Neural cell (in vitro differentiated cells): ENCODE measurements around the gene ACOXL. TPM values are rescaled to one million over a fixed set of nuclear protein-coding genes. Genes with fewer than 3 reads are reported as not detected.

Source experiments
- H2AFZ ChIP-seq: fragments of 200-600, 300-800 bp; sonication (generic), shearing (Covaris generic); 2 replicates; pipeline ENCODE4 v1.6.0; 2014; ENCODE audit warnings: low read depth, mild to moderate bottlenecking, antibody characterized with exemption, low read length, moderate library complexity
- H3F3A ChIP-seq: fragments of 200-600 bp; shearing (Covaris generic); 2 replicates; pipeline ENCODE4 v1.6.1; 2016; ENCODE audit warnings: mild to moderate bottlenecking, moderate library complexity, mixed read lengths, antibody characterized with exemption, low read length; ENCODE audit not compliant: insufficient read depth, poor library complexity, severe bottlenecking
- H3K27ac ChIP-seq: fragments of 200-600, 300-800 bp; sonication (generic), shearing (Covaris generic); 2 replicates; pipeline ENCODE4 v1.5.1; 2014; ENCODE audit warnings: mild to moderate bottlenecking, low read length, moderate library complexity
- H3K27me3 ChIP-seq: fragments of 300-800, 200-600 bp; sonication (generic), shearing (Covaris generic); 2 replicates; pipeline ENCODE4 v1.6.0; 2014; ENCODE audit warnings: mild to moderate bottlenecking, low read depth, low read length, moderate library complexity; ENCODE audit not compliant: insufficient read depth
- H3K36me3 ChIP-seq: fragments of 300-800, 200-600 bp; sonication (generic), shearing (Covaris generic); 2 replicates; pipeline ENCODE4 v1.5.1; 2014; ENCODE audit warnings: mild to moderate bottlenecking, antibody characterized with exemption, low read length, moderate library complexity; ENCODE audit not compliant: insufficient read depth
- H3K4me2 ChIP-seq: fragments of 300-800, 200-600 bp; sonication (generic), shearing (Covaris generic); 2 replicates; pipeline ENCODE4 v1.6.0; 2014; ENCODE audit warnings: mild to moderate bottlenecking, low read length
- H3K4me3 ChIP-seq: fragments of 300-800, 200-600 bp; sonication (generic), shearing (Covaris generic); 2 replicates; pipeline ENCODE4 v1.5.1; 2014; ENCODE audit warnings: mild to moderate bottlenecking, low read length, moderate library complexity
- H3K79me2 ChIP-seq: fragments of 200-600 bp; shearing (Covaris generic); replicated peaks from 2 replicates; pipeline ENCODE4 v1.6.0; 2014; ENCODE audit warnings: mild to moderate bottlenecking, low read length, moderate library complexity; ENCODE audit not compliant: insufficient read depth
- H3K9ac ChIP-seq: fragments of 300-800, 200-600 bp; sonication (generic), shearing (Covaris generic); 2 replicates; pipeline ENCODE4 v1.6.1; 2016; ENCODE audit warnings: mild to moderate bottlenecking, low read length, mixed read lengths
- H3K9me2 ChIP-seq: fragments of 200-600 bp; shearing (Covaris generic); 2 replicates; pipeline ENCODE4 v1.6.1; 2016; ENCODE audit warnings: mild to moderate bottlenecking, low read length, mixed read lengths; ENCODE audit not compliant: insufficient read depth
- H3K9me3 ChIP-seq: fragments of 200-600, 300-800 bp; sonication (generic), shearing (Covaris generic); 2 replicates; pipeline ENCODE4 v1.6.1; 2016; ENCODE audit warnings: mild to moderate bottlenecking, mixed run types, low read length, moderate library complexity, mixed read lengths
- H4K20me1 ChIP-seq: fragments of 200-600 bp; shearing (Covaris generic); 2 replicates; pipeline ENCODE4 v1.6.1; 2016; ENCODE audit warnings: mild to moderate bottlenecking, mixed run types; ENCODE audit not compliant: insufficient read depth
- EP300 ChIP-seq: fragments of 450-650 bp; conservative IDR thresholded peaks from 2 replicates; pipeline ENCODE4 v1.6.1; 2014; ENCODE audit warnings: antibody characterized with exemption, mild to moderate bottlenecking, moderate library complexity; ENCODE audit not compliant: poor library complexity, severe bottlenecking
- EZH2 ChIP-seq: fragments of 200-600, 300-800 bp; shearing (Covaris generic), sonication (generic); IDR thresholded peaks from 2 replicates; pipeline ENCODE4 v1.6.1; 2014; ENCODE audit warnings: antibody characterized with exemption, low read length, borderline replicate concordance, mild to moderate bottlenecking; ENCODE audit not compliant: insufficient read depth, poor library complexity, severe bottlenecking
- MXI1 ChIP-seq: fragments of 450-650 bp; conservative IDR thresholded peaks from 2 replicates; pipeline ENCODE4 v1.6.1; 2014; ENCODE audit warnings: antibody characterized with exemption, mild to moderate bottlenecking; ENCODE audit not compliant: poor library complexity, severe bottlenecking
- POLR2AphosphoS5 ChIP-seq: IDR thresholded peaks from 2 replicates; pipeline ENCODE4 v1.6.1; 2012
- RAD21 ChIP-seq: fragments of 450-650 bp; conservative IDR thresholded peaks from 2 replicates; pipeline ENCODE4 v1.6.1; 2014; ENCODE audit warnings: antibody characterized with exemption, mild to moderate bottlenecking, moderate library complexity
- SMC3 ChIP-seq: fragments of 450-650 bp; conservative IDR thresholded peaks from 2 replicates; pipeline ENCODE4 v1.6.1; 2014; ENCODE audit warnings: antibody characterized with exemption, mild to moderate bottlenecking, moderate library complexity; ENCODE audit not compliant: poor library complexity
- TAF1 ChIP-seq: IDR thresholded peaks from 2 replicates; pipeline ENCODE4 v1.6.1; 2012; ENCODE audit warnings: low read depth
- polyA plus RNA-seq: library from polyadenylated mRNA; depleted of rRNA; stranded (reverse); fragments of >200 nt; gene quantifications from 2 replicates; pipeline ENCODE4 v1.2.3, GENCODE V29; 2014
- TF ChIP-seq, protein P1 (sequence below): fragments of 450-650 bp; IDR thresholded peaks from 2 replicates; pipeline ENCODE4 v1.5.1; 2014; ENCODE audit warnings: antibody characterized with exemption, mild to moderate bottlenecking, moderate library complexity; ENCODE audit not compliant: poor library complexity, severe bottlenecking
- TF ChIP-seq, protein P2 (sequence below): IDR thresholded peaks from 2 replicates; pipeline ENCODE4 v1.6.1; 2012; ENCODE audit warnings: borderline replicate concordance

Gene ACOXL
- polyA plus RNA-seq, 1 donor from 2014 or later = not detected

DNA sequence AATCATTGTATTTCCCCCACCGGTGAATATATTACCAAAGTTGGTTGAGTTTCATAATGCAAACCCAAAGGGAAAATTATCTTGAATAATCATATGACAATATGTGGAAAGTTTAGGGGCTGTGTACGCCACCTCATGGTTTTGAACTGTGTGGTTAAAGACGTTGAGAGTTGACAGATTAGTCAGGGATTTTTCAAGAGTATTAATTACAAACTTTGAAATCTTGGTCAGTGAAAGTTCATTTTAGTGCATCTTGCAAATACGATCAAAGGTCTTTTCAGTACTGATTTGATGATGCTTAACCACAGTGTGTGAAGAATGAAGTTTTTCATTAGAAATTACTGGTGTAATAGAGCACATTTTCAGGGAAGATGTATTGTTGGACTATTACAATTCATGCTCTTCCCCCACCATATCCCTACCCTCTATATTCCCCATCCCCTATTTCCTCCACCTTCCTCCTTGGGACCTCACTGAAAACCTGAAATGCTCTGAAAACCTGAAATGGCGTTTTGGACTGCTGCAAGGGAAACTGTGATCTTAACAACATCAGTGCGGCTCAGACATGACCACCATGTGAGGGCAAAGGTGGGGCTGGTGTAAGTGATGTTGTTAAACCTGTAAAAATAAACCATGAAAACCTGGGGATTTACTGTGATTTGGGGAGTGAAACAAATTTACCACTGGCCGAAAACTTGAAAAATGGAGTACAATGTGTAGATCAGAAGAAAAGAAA, 383.8 kb downstream of the ACOXL start:
- Histone ChIP-seq H3K9me2 (no peaks in the 10 kb centered on the region), H2AFZ (no peak overlapping the region), H3K36me3 (no peaks in the 10 kb centered on the region), H3K9me3 (no peaks in the 10 kb centered on the region), H3K9ac (no peak overlapping the region), H3K27ac (no peak overlapping the region), H3K27me3 (peaks cover 50% of the 10 kb centered on the region), H3K4me2 (no peak overlapping the region), H3K79me2 (no peaks in the 10 kb centered on the region), H3K4me3 (no peak overlapping the region), H4K20me1 (no peaks in the 10 kb centered on the region), H3F3A (no peaks in the 10 kb centered on the region)
- TF ChIP-seq EZH2 = no peak
- no peak for TF ChIP-seq POLR2AphosphoS5
- TF ChIP-seq, protein P1, sequence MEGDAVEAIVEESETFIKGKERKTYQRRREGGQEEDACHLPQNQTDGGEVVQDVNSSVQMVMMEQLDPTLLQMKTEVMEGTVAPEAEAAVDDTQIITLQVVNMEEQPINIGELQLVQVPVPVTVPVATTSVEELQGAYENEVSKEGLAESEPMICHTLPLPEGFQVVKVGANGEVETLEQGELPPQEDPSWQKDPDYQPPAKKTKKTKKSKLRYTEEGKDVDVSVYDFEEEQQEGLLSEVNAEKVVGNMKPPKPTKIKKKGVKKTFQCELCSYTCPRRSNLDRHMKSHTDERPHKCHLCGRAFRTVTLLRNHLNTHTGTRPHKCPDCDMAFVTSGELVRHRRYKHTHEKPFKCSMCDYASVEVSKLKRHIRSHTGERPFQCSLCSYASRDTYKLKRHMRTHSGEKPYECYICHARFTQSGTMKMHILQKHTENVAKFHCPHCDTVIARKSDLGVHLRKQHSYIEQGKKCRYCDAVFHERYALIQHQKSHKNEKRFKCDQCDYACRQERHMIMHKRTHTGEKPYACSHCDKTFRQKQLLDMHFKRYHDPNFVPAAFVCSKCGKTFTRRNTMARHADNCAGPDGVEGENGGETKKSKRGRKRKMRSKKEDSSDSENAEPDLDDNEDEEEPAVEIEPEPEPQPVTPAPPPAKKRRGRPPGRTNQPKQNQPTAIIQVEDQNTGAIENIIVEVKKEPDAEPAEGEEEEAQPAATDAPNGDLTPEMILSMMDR = no peak
- TF ChIP-seq, protein P2, sequence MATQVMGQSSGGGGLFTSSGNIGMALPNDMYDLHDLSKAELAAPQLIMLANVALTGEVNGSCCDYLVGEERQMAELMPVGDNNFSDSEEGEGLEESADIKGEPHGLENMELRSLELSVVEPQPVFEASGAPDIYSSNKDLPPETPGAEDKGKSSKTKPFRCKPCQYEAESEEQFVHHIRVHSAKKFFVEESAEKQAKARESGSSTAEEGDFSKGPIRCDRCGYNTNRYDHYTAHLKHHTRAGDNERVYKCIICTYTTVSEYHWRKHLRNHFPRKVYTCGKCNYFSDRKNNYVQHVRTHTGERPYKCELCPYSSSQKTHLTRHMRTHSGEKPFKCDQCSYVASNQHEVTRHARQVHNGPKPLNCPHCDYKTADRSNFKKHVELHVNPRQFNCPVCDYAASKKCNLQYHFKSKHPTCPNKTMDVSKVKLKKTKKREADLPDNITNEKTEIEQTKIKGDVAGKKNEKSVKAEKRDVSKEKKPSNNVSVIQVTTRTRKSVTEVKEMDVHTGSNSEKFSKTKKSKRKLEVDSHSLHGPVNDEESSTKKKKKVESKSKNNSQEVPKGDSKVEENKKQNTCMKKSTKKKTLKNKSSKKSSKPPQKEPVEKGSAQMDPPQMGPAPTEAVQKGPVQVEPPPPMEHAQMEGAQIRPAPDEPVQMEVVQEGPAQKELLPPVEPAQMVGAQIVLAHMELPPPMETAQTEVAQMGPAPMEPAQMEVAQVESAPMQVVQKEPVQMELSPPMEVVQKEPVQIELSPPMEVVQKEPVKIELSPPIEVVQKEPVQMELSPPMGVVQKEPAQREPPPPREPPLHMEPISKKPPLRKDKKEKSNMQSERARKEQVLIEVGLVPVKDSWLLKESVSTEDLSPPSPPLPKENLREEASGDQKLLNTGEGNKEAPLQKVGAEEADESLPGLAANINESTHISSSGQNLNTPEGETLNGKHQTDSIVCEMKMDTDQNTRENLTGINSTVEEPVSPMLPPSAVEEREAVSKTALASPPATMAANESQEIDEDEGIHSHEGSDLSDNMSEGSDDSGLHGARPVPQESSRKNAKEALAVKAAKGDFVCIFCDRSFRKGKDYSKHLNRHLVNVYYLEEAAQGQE = no peak
- TF ChIP-seq RAD21 = no peak
- TF ChIP-seq EP300 = no peak
- no peak for TF ChIP-seq TAF1
- no peak for TF ChIP-seq MXI1
- TF ChIP-seq SMC3 = no peak

DNA sequence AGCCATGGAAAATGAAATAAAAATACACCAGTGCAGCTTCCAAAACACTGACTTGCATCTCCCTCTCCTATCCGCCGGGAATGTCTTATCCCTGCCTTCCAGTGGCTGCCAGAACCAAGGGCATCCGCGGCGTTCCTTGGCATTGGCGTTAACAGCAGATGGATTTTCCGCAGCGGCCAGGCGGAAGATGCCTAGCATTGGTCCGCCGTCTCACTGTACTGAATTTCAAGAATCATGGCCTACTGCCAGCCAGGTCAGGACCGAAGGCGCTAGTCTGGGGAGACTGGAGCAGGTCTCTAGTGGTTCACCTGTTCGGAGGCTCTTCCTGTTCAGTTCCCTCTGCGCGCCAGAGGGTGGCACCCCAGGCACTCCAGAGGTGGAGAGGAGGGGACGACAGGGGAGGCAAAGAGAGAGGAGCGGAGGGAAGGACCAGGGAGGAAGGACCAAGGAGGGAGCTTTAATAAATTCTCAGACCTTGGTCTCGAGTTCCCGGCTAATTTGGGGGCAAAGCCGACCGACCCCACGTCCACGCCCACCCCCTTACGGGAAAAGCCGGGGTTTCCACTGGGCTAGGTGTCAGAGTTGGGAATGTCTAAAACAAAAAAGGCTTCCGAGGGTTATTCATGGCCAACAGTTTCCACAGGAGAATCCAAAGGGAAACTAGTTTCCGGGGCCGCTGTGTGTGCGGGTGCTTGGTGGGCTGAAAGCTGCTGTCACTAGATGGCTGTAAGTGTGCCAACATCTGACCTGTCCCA, 384.6 kb downstream of the ACOXL start:
- Histone ChIP-seq H3K9ac (peak overlapping the region; percentile 9), H3F3A (no peaks in the 10 kb centered on the region), H3K4me2 (no peak overlapping the region), H3K9me2 (no peaks in the 10 kb centered on the region), H3K4me3 (peak overlapping the region; percentile 63), H3K36me3 (no peaks in the 10 kb centered on the region), H3K27me3 (peaks cover 56% of the 10 kb centered on the region), H3K9me3 (no peaks in the 10 kb centered on the region), H3K79me2 (no peaks in the 10 kb centered on the region), H3K27ac (no peak overlapping the region), H4K20me1 (no peaks in the 10 kb centered on the region), H2AFZ (no peak overlapping the region)
- TF ChIP-seq, protein P1 = peak; percentile 89
- TF ChIP-seq MXI1 (no peak), EZH2 (no peak), SMC3 (peak; percentile 94), RAD21 (peak; percentile 89)
- TF ChIP-seq, protein P2 = no peak
